ENCODE measurements around the gene LTBP2.

- TF ChIP-seq POLR2A (IDR thresholded peaks at IDR 0.05) (peak in 1 of 2 donors; percentile 32), CTCF (IDR thresholded peaks at IDR 0.05) (no peak)
Observed at GRCh38 chr14:74610199-74610865, 1.7 kb downstream of the LTBP2 start.

All from thyroid gland (tissue), 4 donors.